GM18870 (cell line): ENCODE measurements around the gene EPM2A.

Experiments used
- ATAC-seq: cut with Tn5 transposase; IDR thresholded peaks from one replicate; pipeline ENCODE4 v1.9.1; 2021; ENCODE audit warnings: moderate library complexity; ENCODE audit not compliant: unreplicated experiment

The EPM2A gene

GRCh38 chr6:145608850-145609249 is 126.5 kb downstream of the EPM2A start:
- no peak for ATAC-seq

- ATAC-seq, result no peak
Measured at GRCh38 chr6:145603991-145604390, 131.3 kb downstream of the EPM2A start.

- no peak for ATAC-seq
Measured at GRCh38 chr6:145603424-145603833, 131.9 kb downstream of the EPM2A start.

- no peak for ATAC-seq
Measured at GRCh38 chr6:145602726-145603326, 132.5 kb downstream of the EPM2A start.

- ATAC-seq, result no peak
Measured at GRCh38 chr6:145601397-145601796, 133.9 kb downstream of the EPM2A start.

GRCh38 chr6:145600299-145600698 is 135.0 kb downstream of the EPM2A start:
- no peak for ATAC-seq

GRCh38 chr6:145588981-145589380 is 146.3 kb downstream of the EPM2A start:
- ATAC-seq, result no peak

GRCh38 chr6:145587334-145587733 is 148.0 kb downstream of the EPM2A start:
- ATAC-seq, result no peak

GRCh38 chr6:145583753-145584152 is 151.6 kb downstream of the EPM2A start:
- no peak for ATAC-seq
